EH (cell line): Measurements from ENCODE around the gene GALNT13.

Source experiments
- DNase-seq: peaks from one replicate; pipeline ENCODE4 v3.0.0-alpha.2; 2015; ENCODE audit warnings: low read depth

The GALNT13 gene

DNA sequence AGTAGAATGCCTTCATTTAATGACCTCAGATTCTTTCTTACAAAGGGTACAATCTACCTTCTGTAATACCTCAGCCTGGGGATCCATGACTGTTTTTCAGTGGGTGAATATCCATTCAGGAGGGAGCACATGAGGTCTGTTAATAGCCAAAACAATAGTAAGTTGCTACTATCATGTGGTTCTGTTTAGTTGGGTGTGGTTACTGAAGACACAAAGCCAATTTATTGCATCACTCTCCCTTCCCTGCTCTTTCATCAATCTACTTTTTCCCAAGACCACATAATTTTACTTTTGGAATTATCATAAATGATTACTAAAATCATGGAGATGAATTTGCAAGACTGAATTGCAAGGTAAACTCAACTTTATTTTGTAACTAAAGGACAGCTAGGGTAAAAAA lies 254.2 kb downstream of the GALNT13 start:
- no peak for DNase-seq

DNA sequence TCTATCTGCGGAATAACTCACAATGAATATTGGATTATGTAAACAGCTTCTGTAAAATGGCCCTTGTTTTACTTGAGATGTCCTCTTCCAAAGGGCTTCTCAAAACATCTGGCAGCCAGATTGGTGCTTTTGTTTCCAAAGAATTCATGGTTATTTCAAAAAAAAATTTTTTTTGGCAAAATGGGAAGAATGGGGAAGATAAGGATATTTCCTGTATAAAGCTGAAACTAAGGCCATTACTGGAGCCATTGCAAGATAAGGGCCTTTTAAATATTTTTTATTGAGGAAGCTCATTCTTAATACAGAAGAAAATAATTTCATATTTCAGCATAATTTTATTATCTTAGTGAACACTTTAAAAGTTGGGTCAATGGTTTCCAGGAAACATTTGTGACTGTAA lies 259.1 kb downstream of the GALNT13 start:
- no peak for DNase-seq

GRCh38 chr2:154132827-154133226 lies 261.1 kb downstream of the GALNT13 start:
- no peak for DNase-seq

DNA sequence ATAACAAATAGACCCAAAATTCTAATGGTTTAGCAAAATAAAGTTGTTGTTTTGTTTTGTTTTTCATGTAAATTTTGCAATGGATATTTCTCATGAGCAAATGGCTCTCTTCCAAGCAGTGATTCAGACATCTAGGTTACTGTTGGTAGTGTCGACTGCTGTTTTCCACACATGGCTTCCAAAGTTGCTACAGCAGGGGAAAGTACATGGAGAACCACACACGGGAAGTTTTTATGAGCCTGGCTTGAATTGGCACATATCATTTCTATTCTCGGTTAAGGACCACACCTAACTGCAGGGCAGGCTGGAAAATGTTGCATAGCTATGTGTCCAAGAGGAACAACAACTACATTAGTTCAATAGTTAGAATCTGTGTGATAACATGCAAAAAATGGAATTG lies 262.1 kb downstream of the GALNT13 start:
- DNase-seq: no peak

DNA sequence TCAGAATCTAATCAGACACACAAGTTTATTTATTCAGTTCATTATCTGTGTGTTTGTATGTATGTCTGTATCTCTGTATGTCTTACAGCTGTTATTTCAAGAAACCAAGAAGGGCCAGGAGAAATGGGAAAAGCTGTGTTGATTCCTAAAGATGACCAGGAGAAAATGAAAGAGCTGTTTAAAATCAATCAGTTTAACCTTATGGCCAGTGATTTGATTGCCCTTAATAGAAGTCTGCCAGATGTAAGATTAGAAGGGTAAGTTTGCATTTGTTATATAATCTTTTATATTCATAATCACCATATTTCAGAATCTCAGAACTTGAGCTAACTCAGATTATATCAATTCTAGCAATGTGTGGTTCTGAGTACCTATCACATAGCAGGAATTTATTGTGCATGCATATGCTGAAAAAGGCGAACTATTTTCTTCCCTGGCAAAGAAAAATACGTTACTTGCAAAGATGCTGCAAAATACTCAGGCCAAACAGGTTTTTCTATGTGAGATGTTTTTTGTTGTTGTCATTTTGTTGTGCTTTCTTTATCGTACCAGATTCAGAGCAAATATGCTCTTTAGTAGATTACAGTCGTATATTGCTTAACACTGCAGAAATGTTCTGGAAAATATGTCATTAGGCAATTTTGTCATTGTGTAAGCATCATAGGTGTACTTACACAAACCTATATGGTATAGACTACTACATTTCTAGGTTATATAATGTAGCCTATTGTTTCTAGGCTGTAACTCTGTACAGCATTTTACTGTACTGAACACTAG lies 268.7 kb downstream of the GALNT13 start:
- DNase-seq: no peak

- no peak for DNase-seq
Observed at GRCh38 chr2:154142480-154142879, 270.8 kb downstream of the GALNT13 start.

DNA sequence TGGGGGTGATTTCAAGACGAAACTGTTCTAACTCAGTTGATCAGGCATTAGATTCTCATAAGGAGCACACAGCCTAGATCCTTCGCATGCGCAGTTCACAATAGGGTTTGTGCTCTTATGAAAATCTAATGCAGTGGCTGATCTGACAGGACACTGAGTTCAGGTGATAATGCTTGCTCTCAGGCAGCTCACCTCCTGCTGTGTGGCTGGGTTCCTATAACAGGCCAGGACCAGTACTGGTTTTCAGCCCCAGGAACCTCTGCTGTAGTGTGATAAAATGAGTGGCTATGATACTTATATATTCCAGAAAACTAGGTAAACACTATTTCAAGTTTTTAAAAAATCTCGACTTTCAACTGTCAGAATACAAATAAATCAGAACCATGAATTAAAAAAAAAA lies 271.4 kb downstream of the GALNT13 start:
- no peak for DNase-seq

GRCh38 chr2:154158101-154158500 lies 286.4 kb downstream of the GALNT13 start:
- no peak for DNase-seq

- no peak for DNase-seq
Observed at GRCh38 chr2:154161286-154161685, 289.6 kb downstream of the GALNT13 start.

GRCh38 chr2:154170400-154170799 lies 298.7 kb downstream of the GALNT13 start:
- no peak for DNase-seq

DNA sequence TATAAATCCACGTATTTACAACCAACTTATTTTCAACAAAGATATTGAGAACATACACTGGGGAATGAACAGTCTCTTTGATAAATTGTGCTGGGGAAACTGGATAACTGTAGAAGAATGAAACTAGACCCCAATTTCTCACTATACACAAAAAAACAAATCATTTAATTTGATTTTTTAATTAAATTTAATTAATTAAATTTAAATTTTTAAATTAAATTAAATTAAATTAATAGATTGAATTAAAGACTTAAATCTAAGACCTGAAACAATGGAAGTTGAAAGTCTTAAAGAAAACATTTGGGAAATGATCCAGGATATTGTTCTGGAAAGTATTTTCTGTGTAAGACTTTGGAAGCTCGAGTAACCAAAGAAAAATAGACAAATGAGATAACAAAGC lies 301.4 kb downstream of the GALNT13 start:
- DNase-seq: no peak

GRCh38 chr2:154173919-154174318 lies 302.2 kb downstream of the GALNT13 start:
- DNase-seq: no peak

- DNase-seq: no peak
Observed at GRCh38 chr2:154182008-154182407, 310.3 kb downstream of the GALNT13 start.

DNA sequence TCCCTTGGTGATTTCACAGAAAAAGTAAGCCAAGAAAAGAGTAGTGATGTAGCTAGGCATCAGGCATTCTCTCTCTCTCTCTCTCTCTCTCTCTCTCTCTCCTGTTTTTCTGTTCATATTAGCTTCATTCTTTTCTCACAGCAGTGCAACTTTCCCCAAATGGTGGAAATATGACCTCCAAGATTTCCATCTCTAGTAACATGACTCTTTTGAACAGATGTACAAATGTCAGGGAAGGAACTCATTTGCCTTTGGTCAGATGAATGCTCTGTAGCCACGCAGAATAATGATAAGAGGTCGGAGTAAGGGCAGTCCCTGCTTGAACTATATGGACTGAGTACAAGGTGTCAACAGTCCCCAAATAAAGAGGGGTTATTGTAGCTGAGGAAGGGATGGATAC lies 316.2 kb downstream of the GALNT13 start:
- no peak for DNase-seq

GRCh38 chr2:154189953-154190352 lies 318.2 kb downstream of the GALNT13 start:
- DNase-seq: no peak

- DNase-seq: no peak
Observed at GRCh38 chr2:154193246-154193645, 321.5 kb downstream of the GALNT13 start.

DNA sequence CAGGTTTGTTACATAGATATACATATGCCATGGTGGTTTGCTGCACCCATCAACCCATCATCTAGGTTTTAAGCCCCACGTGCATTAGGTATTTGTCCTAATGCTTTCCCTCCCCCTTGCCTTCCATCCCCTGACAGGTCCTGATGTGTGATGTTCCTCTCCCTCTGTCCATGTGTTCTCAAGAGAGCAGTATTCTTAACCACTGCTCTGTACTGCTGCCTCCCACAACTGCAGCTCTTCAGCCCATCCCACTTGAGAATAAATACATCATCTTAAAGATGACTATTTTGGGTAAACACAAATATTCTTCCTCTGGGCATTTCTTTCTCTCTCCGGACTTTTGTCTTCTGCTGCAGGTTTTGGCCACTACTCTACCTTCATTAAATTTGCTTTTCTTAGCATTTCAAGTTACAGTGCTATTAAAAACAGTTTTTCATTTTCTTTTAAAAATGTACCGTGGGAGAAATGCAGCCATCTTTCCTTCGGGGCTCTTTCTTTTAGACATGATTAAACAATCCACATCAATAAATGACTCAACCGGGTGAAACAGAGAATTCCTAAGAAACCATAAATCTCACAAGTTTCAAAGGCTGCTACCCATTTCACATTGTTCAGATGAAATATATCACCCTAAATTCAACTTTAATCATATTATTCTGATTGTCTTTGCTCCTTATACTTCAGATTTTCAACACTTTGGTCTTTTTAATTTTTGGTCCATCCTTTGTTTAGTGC lies 323.4 kb downstream of the GALNT13 start:
- DNase-seq: no peak

DNA sequence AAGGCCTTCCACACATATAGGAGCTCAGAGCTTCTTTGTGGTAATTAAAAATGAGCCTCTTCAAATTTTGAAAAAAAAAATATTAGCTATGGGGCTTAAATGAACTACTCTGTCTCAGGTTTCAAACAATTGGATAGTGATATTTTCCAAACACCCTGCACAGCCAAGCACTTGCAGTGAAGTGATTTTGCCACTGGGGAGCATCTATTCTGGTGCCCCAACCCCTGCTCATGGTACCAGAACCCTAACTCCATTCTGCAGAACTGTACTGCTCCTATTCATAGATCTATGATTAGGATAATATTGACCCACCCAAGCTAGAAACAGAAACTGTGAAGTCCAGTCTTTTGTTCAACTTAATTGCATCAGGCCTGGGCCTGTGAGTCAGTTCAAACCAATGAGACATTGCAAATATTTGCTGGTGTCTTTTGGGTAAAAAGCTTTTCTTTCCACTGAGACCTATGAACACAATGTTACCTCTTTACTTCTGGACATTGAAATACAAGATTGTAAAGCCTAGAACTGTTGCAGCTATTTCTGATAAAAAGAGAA lies 324.0 kb downstream of the GALNT13 start:
- DNase-seq: no peak

DNA sequence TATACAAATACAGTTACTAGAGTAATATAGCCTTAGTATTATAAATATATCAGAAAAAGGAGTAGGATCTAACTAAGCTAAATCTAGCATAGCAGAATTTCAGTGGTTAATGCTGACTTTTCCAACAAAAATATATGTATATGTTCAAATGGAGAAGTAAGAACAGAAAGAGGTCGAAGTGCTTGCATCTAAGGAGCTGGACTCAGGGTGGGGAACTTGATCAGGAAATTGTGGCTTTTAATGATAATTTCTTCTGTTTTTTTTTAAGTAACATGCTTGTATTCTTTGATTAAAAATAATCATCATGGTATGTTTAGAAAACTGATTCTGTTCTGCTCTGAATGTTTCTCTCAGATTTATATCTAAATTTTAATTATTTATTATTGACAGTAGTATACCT lies 327.1 kb downstream of the GALNT13 start:
- DNase-seq: no peak

DNA sequence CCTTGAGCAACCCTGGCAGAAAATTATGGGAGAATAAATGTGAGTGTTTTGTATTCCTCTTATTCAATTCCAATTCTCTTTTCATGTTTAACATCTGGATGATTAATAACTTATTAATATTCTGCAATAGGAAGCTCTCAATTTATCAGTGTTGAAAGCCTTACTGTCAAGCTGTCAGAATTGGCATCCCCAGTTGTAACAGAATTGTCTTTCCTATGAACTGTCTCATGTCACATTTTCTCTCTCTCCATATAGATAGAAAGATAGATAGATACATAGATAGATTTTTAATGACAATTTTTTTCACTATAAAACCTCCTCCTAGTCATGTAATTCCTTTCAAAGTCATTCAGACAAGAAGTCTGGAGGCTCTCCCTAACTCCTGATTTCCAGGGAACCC lies 331.5 kb downstream of the GALNT13 start:
- no peak for DNase-seq

DNA sequence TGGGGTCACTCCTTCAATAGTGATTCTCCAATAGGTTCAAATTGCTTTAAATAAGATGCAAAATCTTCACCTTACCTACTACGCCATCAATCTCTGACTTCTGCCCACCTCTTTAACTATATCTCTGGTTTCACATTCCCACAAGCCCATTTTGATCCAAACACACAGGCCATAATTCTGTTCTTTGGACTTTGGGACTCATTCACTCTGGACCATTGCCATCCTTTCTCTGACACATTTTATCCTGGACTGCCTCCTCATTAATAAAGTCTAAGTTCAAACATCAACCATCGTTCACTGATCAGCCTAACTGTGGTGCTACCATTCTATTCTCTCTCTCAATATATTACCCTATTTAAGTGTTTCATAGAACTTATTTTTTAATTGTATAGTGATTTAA lies 332.2 kb downstream of the GALNT13 start:
- no peak for DNase-seq

GRCh38 chr2:154207288-154208047 lies 335.7 kb downstream of the GALNT13 start:
- DNase-seq: no peak

DNA sequence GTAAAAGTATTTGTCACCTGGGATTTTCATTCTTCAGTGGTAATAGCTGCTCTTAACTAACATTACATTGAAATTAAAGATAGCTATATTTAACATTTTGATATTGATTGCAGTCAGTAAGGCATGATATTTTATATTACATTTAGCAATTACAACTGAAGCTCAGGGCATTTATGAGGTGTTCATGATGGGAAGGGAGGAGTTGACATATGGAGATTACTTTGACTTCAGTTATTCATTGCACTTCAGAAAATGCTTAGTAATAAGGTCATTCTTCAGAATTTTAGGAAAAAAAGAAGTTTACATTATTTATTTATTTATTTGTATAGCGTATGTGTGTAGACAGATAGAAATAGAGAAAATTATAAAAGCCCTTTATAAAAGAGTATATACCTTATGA lies 352.0 kb downstream of the GALNT13 start:
- DNase-seq: no peak
